Measurements from ENCODE around the gene PANK4. TPM values are rescaled to one million over a fixed set of nuclear protein-coding genes. Genes with fewer than 3 reads are reported as not detected.

Gene PANK4
- total and polyA plus RNA-seq, 2 of the 8 experiments (the other 6 are each of a cell fraction or from before 2014, with no cell fraction given): 20.1 to 29.7 TPM

GRCh38 chr1:2516124-2516523 is 10.3 kb downstream of the PANK4 start:
- Histone ChIP-seq H3K14ac (ENCODE audit: insufficient read length) (no peak overlapping the region), H3K9me3 (ENCODE audit: insufficient read depth in 2 of 2, low read depth in 1 of 2, low read length in 1 of 2) (no peaks in the 10 kb centered on the region), H2BK12ac (ENCODE audit: low read depth, low read length) (no peak overlapping the region), H3K4ac (replicated peaks; ENCODE audit: insufficient read length, low read depth, low read length) (no peak overlapping the region), H3K4me1 (replicated peaks in 1 of 4; ENCODE audit: control insufficient read depth in 3 of 4, insufficient read depth in 4 of 4, low read length in 3 of 4) (no peaks in the 10 kb centered on the region; a peak in 1 of 7 replicates), H3K36me3 (ENCODE audit: control insufficient read depth in 2 of 4, insufficient read depth in 4 of 4, low read length in 3 of 4) (peaks cover 20 to 64% (median 48%) of the 10 kb centered on the region in 4 experiments; a peak in 7 of 8 replicates), H4K5ac (ENCODE audit: insufficient read length, low read depth, low read length) (no peak overlapping the region), H3K27ac (ENCODE audit: low read depth, low read length) (no peak overlapping the region), H3K79me2 (ENCODE audit: control insufficient read depth in 1 of 2, insufficient read depth in 2 of 2, low read length in 2 of 2) (no peaks in the 10 kb centered on the region), H2BK20ac (ENCODE audit: low read length) (no peak overlapping the region), H2BK5ac (ENCODE audit: low read depth, low read length) (no peak overlapping the region), H3K18ac (ENCODE audit: extremely low read depth, low read length) (no peak overlapping the region), H3K9ac (replicated peaks in 1 of 4; ENCODE audit: extremely low read depth in 1 of 4, low read depth in 3 of 4, low read length in 3 of 4) (no peak overlapping the region), H3K79me1 (ENCODE audit: low read depth, low read length) (peaks cover 3% of the 10 kb centered on the region), H4K20me1 (replicated peaks in 1 of 2; ENCODE audit: control insufficient read depth in 1 of 2, insufficient read depth in 2 of 2, low read length in 2 of 2) (peaks cover 3 to 19% of the 10 kb centered on the region in 2 experiments), H3K4me2 (ENCODE audit: insufficient read depth in 1 of 2, low read depth in 2 of 2, low read length in 2 of 2) (no peak overlapping the region), H3K27me3 (replicated peaks in 1 of 4; ENCODE audit: control insufficient read depth in 3 of 4, extremely low read depth in 1 of 4, insufficient read depth in 3 of 4, low read length in 3 of 4) (no peaks in the 10 kb centered on the region), H3K4me3 (ENCODE audit: extremely low read depth in 1 of 4, insufficient read depth in 2 of 4, low read depth in 3 of 4, low read length in 4 of 4) (no peak overlapping the region), H3K56ac (replicated peaks; ENCODE audit: insufficient read length, low read depth, low read length) (no peak overlapping the region), H3K23me2 (ENCODE audit: low read depth, low read length) (no peaks in the 10 kb centered on the region), H2AFZ (ENCODE audit: low read length) (no peak overlapping the region), H3K23ac (ENCODE audit: insufficient read length) (no peak overlapping the region), H2AK5ac (ENCODE audit: low read depth, low read length) (no peak overlapping the region), H4K91ac (replicated peaks; ENCODE audit: insufficient read length, low read length) (no peak overlapping the region), H2BK15ac (ENCODE audit: low read length) (no peak overlapping the region), H2BK120ac (replicated peaks; ENCODE audit: low read depth, low read length) (no peak overlapping the region), H4K8ac (ENCODE audit: extremely low read depth, insufficient read depth, low read length) (no peak overlapping the region)
- FAIRE-seq (no peak), DNase-seq (ENCODE audit: low read depth in 1 of 2, low spot score in 2 of 2) (no peak)
- POLR2A ChIA-PET (ENCODE audit: partially characterized antibody): interaction anchor here (0.6 kb wide), 1 partner anchor 61 kb away, joined by 3 read pairs; no protein-coding TSS in a partner anchor
- CTCF ChIA-PET (ENCODE audit: partially characterized antibody): interaction anchor here (1.4 to 2.8 kb wide), 3 partner anchors 24 to 85 kb away, joined by 3 to 6 read pairs (median 6); no protein-coding TSS in a partner anchor
- 90% methylated on average over 13 of the region's 17 CpGs; no CpG with 5 or more reads in 1 of the 2 experiments for WGBS, 2 experiments (ENCODE audit: extremely low coverage in 1 of 2, insufficient coverage in 1 of 2, insufficient read length in 1 of 2, insufficient replicate concordance in 2 of 2, low coverage in 1 of 2, low lambda C conversion rate in 2 of 2, missing lambda C conversion rate in 1 of 2)
- no peak for TF ChIP-seq SP1 (IDR thresholded peaks at IDR 0.05; ENCODE audit: low read depth, low read length)
- no peak for TF ChIP-seq CREB1 (IDR thresholded peaks at IDR 0.05)
- no peak for TF ChIP-seq FOSL1 (IDR thresholded peaks at IDR 0.05; ENCODE audit: insufficient read depth, low read depth, low read length)
- no peak for TF ChIP-seq TBP (IDR thresholded peaks at IDR 0.05; ENCODE audit: low read depth, low read length)
- no peak for TF ChIP-seq SUZ12 (IDR thresholded peaks at IDR 0.05; ENCODE audit: low read length)
- no peak for TF ChIP-seq SP2 (IDR thresholded peaks at IDR 0.05; ENCODE audit: low read length)
- TF ChIP-seq RXRA (IDR thresholded peaks at IDR 0.05; ENCODE audit: insufficient read depth, low read depth, low read length): no peak
- TF ChIP-seq GTF2F1 (IDR thresholded peaks at IDR 0.05; ENCODE audit: borderline replicate concordance, low read depth, low read length): no peak
- no peak for TF ChIP-seq SAP30 (IDR thresholded peaks at IDR 0.05; ENCODE audit: insufficient read depth, insufficient replicate concordance, low read length)
- TF ChIP-seq SIRT6 (IDR thresholded peaks at IDR 0.05; ENCODE audit: low read length): no peak
- TF ChIP-seq JUND (IDR thresholded peaks at IDR 0.05; ENCODE audit: low read length): no peak
- TF ChIP-seq NRF1 (IDR thresholded peaks at IDR 0.05; ENCODE audit: low read depth, low read length): no peak
- TF ChIP-seq TAF7 (optimal IDR thresholded peaks at IDR 0.05; ENCODE audit: borderline replicate concordance, low read depth, low read length): no peak
- TF ChIP-seq TEAD4 (IDR thresholded peaks at IDR 0.05; ENCODE audit: low read depth, low read length): no peak
- no peak for TF ChIP-seq BCL11A (IDR thresholded peaks at IDR 0.05; ENCODE audit: low read depth in 2 of 2, low read length in 2 of 2)

All from H1 (cell line).